Activated CD4-positive, alpha-beta memory T cell treated with anti-CD3 and anti-CD28 coated beads for 36 hours (primary cell): ENCODE measurements around the gene ATP13A4. TPM values are rescaled to one million over a fixed set of nuclear protein-coding genes. Genes with fewer than 3 reads are reported as not detected.

Source experiments
- CTCF ChIA-PET: fragments of 350-600 bp; sonication (Branson Sonifier 250); formaldehyde crosslinking; loops from one replicate; lab custom pipeline; 2021; ENCODE audit warnings: antibody characterized with exemption, inconsistent platforms; lab: Charles Lee
- POLR2A ChIA-PET: fragments of 350-600 bp; sonication (Branson Sonifier 250); formaldehyde crosslinking; loops from one replicate; lab custom pipeline; 2021; ENCODE audit warnings: antibody characterized with exemption; lab: Charles Lee
- DNase-seq: peaks from one replicate; pipeline ENCODE4 v3.0.0-alpha.2; 2020
- H3K27ac Mint-ChIP-seq: one replicate; pipeline ENCODE4 v1.8.0; 2021; ENCODE audit warnings: mixed read lengths
- H3K27me3 Mint-ChIP-seq: one replicate; pipeline ENCODE4 v1.8.0; 2021; ENCODE audit warnings: mixed read lengths
- H3K36me3 Mint-ChIP-seq: one replicate; pipeline ENCODE4 v1.8.0; 2021; ENCODE audit warnings: mixed read lengths
- H3K4me1 Mint-ChIP-seq: one replicate; pipeline ENCODE4 v1.8.0; 2021; ENCODE audit warnings: low read depth, mixed read lengths
- H3K4me3 Mint-ChIP-seq: one replicate; pipeline ENCODE4 v1.8.0; 2021; ENCODE audit warnings: mild to moderate bottlenecking, mixed read lengths
- H3K9me3 Mint-ChIP-seq: one replicate; pipeline ENCODE4 v1.8.0; 2021; ENCODE audit warnings: mixed read lengths
- intact Hi-C: fragments of 100-400 bp; cut with micrococcal nuclease; formaldehyde crosslinking; loops from one replicate; pipeline ENCODE4 v1.15.1; 2023
- total RNA-seq, 2 experiments: library from RNA; stranded (reverse); gene quantifications; one replicate each; pipeline ENCODE4 v1.2.3, GENCODE V29; 2021

Gene ATP13A4
- total RNA-seq, 2 experiments from 2014 or later = 2.7 to 3.2 TPM

DNA sequence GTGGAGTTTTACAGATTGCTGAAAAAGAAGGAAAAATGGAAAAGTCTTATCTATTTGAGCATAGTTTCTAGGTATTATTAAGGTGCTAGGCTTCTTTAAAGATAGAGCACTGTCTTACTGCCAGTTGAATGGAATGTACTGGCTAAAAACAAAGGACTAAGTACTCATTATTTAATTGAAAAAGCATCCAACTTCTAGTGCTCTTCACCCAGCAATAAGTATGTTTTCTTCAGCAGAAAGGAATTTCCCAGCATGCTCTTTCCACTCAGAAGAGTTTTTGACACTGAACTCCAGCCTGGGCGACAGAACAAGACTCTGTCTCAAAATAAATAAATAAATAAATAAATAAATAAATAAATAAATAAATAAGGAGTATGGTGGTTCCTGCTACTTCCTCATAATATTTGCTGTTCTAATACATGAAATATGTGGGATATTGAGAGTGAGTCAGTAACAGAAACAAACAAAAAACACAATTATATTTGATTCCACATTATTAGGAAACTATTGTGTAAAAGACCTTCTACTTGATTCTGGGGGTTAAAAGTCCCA, 70.6 kb downstream of the ATP13A4 start:
- POLR2A ChIA-PET = no interaction called here
- DNase-seq = no peak
- H3K27me3 Mint-ChIP-seq = peaks cover 2% of the 10 kb centered on the region

DNA sequence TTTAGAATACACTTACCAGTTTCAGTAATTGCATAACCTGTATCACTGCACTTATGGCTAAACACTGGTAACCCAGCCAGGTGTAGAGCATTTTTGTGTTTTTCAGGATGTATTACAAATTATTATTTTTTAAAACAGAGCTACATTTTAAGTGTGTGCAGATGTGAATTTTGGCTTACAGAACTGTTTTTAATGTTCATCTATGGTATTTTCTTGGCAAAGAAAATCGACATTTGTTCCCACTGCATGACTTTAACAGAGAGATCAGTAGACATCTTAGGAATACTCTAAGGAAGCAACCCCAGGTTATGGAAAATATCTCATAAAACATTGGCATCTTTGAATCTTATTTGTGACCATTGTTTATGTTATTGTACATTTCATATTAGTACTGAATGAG, 73.3 kb downstream of the ATP13A4 start:
- Mint-ChIP-seq H3K9me3 (no peaks in the 10 kb centered on the region), H3K36me3 (no peaks in the 10 kb centered on the region), H3K4me1 (no peaks in the 10 kb centered on the region), H3K27ac (no peak overlapping the region), H3K4me3 (no peak overlapping the region), H3K27me3 (peaks cover 4% of the 10 kb centered on the region)
- DNase-seq = no peak
- intact Hi-C loops = no loop called here
- ChIA-PET POLR2A (no interaction called here), CTCF (no interaction called here)

More for the DNA sequence above, 70.6 kb downstream of the ATP13A4 start:
- intact Hi-C loops = no loop called here
- no peak overlapping the region for H3K27ac Mint-ChIP-seq
- H3K4me3 Mint-ChIP-seq = no peak overlapping the region
- H3K9me3 Mint-ChIP-seq = no peaks in the 10 kb centered on the region
- no peaks in the 10 kb centered on the region for H3K4me1 Mint-ChIP-seq
- H3K36me3 Mint-ChIP-seq = no peaks in the 10 kb centered on the region
- CTCF ChIA-PET = no interaction called here

DNA sequence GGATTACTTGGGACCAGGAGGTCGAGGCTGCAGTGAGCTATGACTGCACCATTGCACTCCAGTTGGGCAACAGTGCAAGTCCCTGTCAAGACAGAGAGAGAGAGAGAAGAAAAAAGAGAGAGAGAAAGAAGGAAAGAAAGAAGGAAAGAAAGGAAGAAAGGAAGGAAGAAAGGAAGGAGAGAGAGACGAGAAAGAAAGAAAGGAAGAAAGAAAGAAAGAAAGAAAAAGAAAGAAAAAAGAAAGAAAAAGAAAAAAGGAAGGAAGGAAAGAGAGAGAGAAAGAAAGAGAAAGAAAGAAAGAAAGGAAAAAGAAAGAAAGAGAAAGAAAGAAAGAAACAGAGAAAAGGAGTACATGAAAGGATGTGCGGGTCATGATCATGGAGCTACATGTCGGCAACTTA, 80.2 kb downstream of the ATP13A4 start:
- DNase-seq = no peak
- Mint-ChIP-seq H3K9me3 (no peaks in the 10 kb centered on the region), H3K27ac (no peak overlapping the region), H3K4me3 (no peak overlapping the region), H3K36me3 (no peaks in the 10 kb centered on the region), H3K27me3 (peaks cover 3% of the 10 kb centered on the region), H3K4me1 (no peaks in the 10 kb centered on the region)
- POLR2A ChIA-PET = no interaction called here
- intact Hi-C loops = no loop called here
- CTCF ChIA-PET = no interaction called here

DNA sequence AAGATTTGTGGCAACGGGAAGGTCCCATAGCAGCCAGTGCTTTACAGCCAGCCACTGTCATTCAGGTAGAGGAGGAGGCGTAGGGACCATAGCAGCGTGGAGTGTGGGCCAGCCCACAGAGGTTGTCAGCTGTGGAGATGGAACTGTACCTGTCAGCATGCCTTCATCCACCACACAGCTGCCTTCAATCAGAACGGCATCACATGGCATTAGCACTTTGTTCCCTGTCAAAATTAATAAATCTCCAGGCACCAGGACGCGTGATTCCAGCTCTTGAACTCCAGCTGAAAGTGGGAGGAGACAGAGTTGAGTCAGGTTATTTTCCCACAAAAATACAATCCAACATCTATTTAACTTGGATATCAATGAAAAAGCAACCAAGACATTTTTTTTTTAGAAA, 84.0 kb downstream of the ATP13A4 start:
- ChIA-PET CTCF (no interaction called here), POLR2A (no interaction called here)
- Mint-ChIP-seq H3K27me3 (no peaks in the 10 kb centered on the region), H3K27ac (no peak overlapping the region), H3K4me3 (no peak overlapping the region), H3K4me1 (no peaks in the 10 kb centered on the region), H3K9me3 (no peaks in the 10 kb centered on the region), H3K36me3 (no peaks in the 10 kb centered on the region)
- intact Hi-C loops = no loop called here
- no peak for DNase-seq

DNA sequence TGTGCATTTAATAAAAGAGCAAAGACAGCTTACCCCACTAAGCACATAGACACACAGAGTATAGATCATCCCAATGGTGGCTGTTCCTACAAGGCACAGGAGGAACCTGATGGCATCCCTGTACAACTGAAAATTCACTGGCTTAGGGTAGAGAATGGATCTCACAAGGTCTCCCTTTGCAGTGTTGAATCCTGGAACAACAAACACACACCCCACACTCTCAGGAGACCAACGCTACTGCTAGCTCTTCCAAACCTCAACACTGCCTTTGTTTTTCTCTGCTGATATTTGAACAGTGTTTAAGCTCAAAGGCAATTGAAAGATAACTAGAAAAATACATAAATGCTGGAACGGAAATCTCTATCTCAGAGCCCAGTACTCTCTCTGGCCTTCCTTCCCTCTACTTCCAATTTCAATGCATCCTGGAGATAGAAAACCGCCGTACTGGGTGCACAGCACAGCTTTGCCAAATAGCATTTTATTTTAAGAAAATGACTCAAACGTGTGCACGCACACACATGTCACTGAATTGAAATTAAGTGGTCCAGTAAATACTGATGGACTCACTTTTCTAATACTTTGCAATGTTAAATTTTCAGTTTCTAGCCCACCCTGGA, 88.6 kb downstream of the ATP13A4 start:
- intact Hi-C loops = no loop called here
- Mint-ChIP-seq H3K4me1 (peaks cover 2% of the 10 kb centered on the region), H3K4me3 (no peak overlapping the region), H3K27me3 (no peaks in the 10 kb centered on the region), H3K27ac (no peak overlapping the region), H3K9me3 (no peaks in the 10 kb centered on the region), H3K36me3 (no peaks in the 10 kb centered on the region)
- ChIA-PET POLR2A (no interaction called here), CTCF (no interaction called here)
- no peak for DNase-seq

DNA sequence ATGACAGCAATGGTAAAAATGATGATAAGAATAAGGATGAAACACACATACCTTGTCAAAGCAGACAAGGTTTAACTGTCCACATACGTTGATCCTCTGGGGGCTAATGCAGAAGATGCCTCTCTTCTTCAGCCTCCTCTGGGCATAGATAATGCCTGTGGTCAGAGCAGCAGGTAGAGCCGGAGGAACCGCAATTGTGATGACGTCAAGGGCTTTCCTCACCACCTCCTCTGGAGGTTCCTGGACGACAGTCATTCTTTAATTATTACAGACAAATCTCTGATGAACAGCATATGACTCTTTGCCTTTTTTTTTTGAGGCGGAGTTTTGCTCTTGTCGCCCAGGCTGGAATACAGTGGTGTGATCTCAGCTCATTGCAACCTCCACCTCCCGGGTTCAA, 89.8 kb downstream of the ATP13A4 start:
- no peaks in the 10 kb centered on the region for H3K36me3 Mint-ChIP-seq
- no peak for DNase-seq
- no peak overlapping the region for H3K27ac Mint-ChIP-seq
- POLR2A ChIA-PET = no interaction called here
- CTCF ChIA-PET = interaction anchor here (7.3 kb wide), 1 partner anchor 108 kb away, joined by 45 read pairs; no protein-coding TSS in a partner anchor
- no peaks in the 10 kb centered on the region for H3K27me3 Mint-ChIP-seq
- peaks cover 2% of the 10 kb centered on the region for H3K4me1 Mint-ChIP-seq
- intact Hi-C loops = no loop called here
- no peak overlapping the region for H3K4me3 Mint-ChIP-seq
- no peaks in the 10 kb centered on the region for H3K9me3 Mint-ChIP-seq

DNA sequence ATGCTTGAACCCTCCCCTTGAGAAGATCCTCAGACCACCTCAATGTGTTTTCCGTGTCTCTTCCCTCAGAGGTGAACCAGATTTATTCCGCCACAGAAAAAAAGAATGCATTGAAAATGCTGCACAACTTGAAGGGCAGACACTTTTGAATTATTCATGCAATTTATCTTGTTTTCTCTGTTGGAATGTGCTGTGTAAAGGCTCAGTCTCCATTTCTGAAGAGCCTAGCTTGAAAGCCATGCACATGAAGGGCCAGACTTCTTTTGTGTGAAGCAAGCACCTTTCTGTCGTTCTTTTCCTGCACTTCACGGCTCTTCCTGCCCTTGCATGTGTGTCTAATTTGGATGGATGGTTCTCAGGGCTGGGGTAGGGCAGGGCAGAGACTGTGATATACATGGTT, 97.2 kb downstream of the ATP13A4 start:
- Mint-ChIP-seq H3K4me3 (no peak overlapping the region), H3K9me3 (no peaks in the 10 kb centered on the region), H3K36me3 (no peaks in the 10 kb centered on the region), H3K27ac (no peak overlapping the region), H3K27me3 (no peaks in the 10 kb centered on the region), H3K4me1 (peaks cover 2% of the 10 kb centered on the region)
- no peak for DNase-seq
- POLR2A ChIA-PET = no interaction called here
- intact Hi-C loops = no loop called here
- CTCF ChIA-PET = interaction anchor here (7.3 kb wide), 1 partner anchor 116 kb away, joined by 45 read pairs; no protein-coding TSS in a partner anchor

DNA sequence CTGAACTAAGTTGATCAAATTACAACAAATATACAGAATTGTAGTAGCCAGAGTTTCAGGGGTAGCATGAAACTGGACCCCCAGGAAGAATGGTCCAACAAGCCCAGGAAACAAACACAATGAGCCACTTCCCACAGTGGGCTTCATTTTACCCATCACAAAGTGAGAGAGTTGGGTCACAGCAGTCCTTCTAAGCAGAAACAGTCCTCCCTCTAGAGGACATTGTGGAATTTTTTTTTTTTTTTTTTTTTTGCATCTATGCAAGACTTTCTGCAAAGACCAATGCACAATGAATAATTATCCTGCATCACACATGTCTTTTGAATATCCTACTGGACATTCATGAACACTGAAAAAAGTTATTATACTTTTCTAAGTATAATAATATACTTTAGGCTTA, 102.4 kb downstream of the ATP13A4 start:
- Mint-ChIP-seq H3K27ac (no peak overlapping the region), H3K27me3 (no peaks in the 10 kb centered on the region), H3K4me3 (no peak overlapping the region), H3K9me3 (no peaks in the 10 kb centered on the region), H3K4me1 (no peaks in the 10 kb centered on the region), H3K36me3 (no peaks in the 10 kb centered on the region)
- intact Hi-C loops = no loop called here
- DNase-seq = no peak
- CTCF ChIA-PET = no interaction called here
- POLR2A ChIA-PET = no interaction called here

DNA sequence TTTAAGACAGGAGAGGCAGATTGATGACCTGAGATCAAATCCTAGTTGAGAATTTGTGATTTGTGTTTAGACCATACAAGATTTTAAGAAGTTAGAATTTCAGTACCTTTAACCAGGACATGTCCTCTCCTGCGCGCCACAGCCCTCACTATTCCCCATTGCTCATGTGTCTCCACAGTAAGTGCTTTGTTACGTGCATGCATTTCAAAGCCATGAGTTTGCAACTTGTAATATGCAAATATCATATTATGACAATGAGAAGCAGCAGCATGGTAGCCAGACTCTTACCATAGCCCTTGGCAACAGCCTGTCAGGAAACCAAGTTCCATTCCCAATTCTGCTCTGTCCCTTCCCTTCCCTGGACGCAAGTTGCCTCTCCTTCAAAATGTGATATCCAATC, 102.8 kb downstream of the ATP13A4 start:
- no peak overlapping the region for H3K4me3 Mint-ChIP-seq
- no peaks in the 10 kb centered on the region for H3K27me3 Mint-ChIP-seq
- no peaks in the 10 kb centered on the region for H3K4me1 Mint-ChIP-seq
- POLR2A ChIA-PET = no interaction called here
- intact Hi-C loops = no loop called here
- H3K36me3 Mint-ChIP-seq = no peaks in the 10 kb centered on the region
- CTCF ChIA-PET = no interaction called here
- H3K27ac Mint-ChIP-seq = no peak overlapping the region
- H3K9me3 Mint-ChIP-seq = no peaks in the 10 kb centered on the region
- no peak for DNase-seq

DNA sequence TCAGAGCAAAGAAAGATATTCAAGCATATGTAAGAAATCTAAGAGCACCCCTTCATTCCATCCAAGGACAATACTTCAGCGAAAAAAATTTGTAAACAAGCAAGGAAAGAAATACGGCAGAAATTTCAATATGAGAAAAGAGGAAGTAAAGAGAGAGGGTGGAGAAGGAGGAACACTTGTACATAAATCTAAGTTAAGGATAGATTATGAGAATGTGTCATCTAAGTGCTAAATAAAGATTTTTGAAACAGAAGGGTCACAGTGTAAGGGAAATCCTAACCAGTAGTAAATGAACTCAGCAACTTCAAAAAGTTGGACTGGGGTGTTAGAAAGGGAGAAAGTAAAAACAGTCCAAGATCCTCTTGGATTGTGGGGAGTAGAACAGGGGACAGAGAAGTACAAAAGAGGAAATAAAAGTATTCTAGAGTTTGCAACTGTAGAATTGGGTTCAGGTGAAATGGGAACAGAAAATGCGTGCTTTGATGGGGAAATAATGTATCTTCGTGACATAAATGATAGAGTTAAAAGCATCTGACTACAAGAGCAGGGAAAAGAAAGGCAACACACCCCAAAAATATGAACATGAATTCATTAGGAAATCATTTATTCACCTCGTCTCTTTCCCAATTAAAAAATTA, 107.6 kb downstream of the ATP13A4 start:
- Mint-ChIP-seq H3K27me3 (no peaks in the 10 kb centered on the region), H3K9me3 (no peaks in the 10 kb centered on the region), H3K27ac (no peak overlapping the region), H3K4me1 (no peaks in the 10 kb centered on the region), H3K4me3 (no peak overlapping the region), H3K36me3 (no peaks in the 10 kb centered on the region)
- CTCF ChIA-PET = no interaction called here
- POLR2A ChIA-PET = no interaction called here
- intact Hi-C loops = no loop called here
- DNase-seq = no peak

DNA sequence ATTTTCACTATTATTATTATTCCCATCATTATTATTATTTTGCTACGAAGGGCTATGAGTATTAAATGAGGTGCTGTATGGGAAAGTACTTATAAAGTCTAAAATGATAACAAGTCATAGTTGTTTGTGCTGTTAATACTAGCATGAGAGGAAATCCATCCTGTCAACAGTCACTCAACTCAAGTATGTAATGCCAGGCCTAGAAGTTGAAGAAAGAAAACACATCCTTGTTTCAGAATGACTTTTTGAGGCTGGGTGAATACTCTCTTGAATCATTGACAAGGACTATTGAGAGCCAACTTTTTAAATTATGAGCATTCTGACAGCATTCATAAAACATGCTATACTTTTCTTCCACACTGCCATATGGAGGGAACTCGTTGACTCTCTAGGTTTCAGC, 115.3 kb downstream of the ATP13A4 start:
- H3K9me3 Mint-ChIP-seq = no peaks in the 10 kb centered on the region
- DNase-seq = no peak
- POLR2A ChIA-PET = no interaction called here
- no peak overlapping the region for H3K4me3 Mint-ChIP-seq
- CTCF ChIA-PET = no interaction called here
- intact Hi-C loops = no loop called here
- H3K4me1 Mint-ChIP-seq = no peaks in the 10 kb centered on the region
- H3K36me3 Mint-ChIP-seq = no peaks in the 10 kb centered on the region
- no peak overlapping the region for H3K27ac Mint-ChIP-seq
- H3K27me3 Mint-ChIP-seq = no peaks in the 10 kb centered on the region

DNA sequence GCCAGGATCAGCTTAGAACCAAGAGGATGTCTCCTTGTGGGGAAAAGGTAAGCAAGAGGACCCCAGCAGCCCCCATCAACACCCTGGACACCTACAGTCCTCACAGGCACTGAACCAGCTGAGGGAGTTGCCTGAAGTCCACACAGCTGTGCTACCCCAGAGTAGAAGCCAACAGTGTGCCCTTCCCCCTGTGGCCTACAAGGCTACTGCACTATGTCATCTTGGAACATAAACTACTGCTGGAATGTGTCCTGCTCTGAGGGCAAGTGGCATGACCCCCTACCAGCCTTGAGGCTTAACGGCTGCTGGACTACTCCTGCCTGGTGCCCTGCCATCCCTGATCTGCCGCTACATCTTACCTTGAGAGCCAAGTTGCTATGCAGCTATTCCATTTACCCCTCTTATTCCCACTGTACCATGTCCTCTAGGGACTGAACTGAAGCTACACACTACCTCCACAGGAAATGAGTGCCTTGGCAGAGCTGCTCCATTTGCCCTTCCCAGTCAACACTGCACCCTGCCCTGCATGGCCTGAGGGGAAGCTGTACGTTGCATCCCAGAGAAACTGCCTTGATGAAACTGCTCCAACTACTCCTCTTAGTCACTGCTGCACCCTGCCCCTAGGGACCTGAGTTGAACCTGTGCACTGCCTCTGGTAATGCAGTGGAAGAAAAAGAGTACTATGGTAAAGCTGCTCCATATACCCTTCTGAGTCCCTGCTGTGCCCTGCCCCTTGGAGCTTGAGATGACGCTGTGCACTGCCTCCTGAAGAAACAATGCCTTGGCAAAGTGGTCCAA, 135.9 kb downstream of the ATP13A4 start:
- Mint-ChIP-seq H3K36me3 (peaks cover 33% of the 10 kb centered on the region), H3K4me3 (no peak overlapping the region), H3K27me3 (no peaks in the 10 kb centered on the region), H3K27ac (no peak overlapping the region), H3K4me1 (no peaks in the 10 kb centered on the region), H3K9me3 (peaks cover 37% of the 10 kb centered on the region)
- no peak for DNase-seq
- ChIA-PET POLR2A (no interaction called here), CTCF (no interaction called here)
- intact Hi-C loops = no loop called here
